IMR-90 (cell line): ENCODE results near the gene PGS1. TPM values are rescaled to one million over a fixed set of nuclear protein-coding genes. Genes with fewer than 3 reads are reported as not detected.

Experiments
- ATAC-seq: fragments of 200-7000 bp; cut with Tn5 transposase; 2 replicates; pipeline ENCODE4 v1.9.1; 2020; ENCODE audit warnings: low read depth, mild to moderate bottlenecking, moderate library complexity
- BruUV-seq: library from RNA; stranded (reverse); fragments of 400-500 nt; replicated peaks from 2 replicates; lab custom pipeline; 2021; lab: Mats Ljungman, UMichigan
- CTCF ChIA-PET: fragments of 300-600 bp; formaldehyde crosslinking; extraction: SDS; loops from one replicate; lab custom pipeline; 2021; ENCODE audit warnings: antibody characterized with exemption; lab: Yijun Ruan, JAX
- POLR2A ChIA-PET: fragments of 300-600 bp; sonication (Branson Sonifier 250); formaldehyde crosslinking; loops from one replicate; lab custom pipeline; 2022; ENCODE audit warnings: antibody characterized with exemption; ENCODE audit not compliant: unreplicated experiment; lab: Charles Lee
- DNase-seq: peaks from one replicate; pipeline ENCODE4 v3.0.0; 2013
- H2AFZ ChIP-seq: replicated peaks from 2 replicates; pipeline ENCODE3; 2013; ENCODE audit warnings: low read length, mild to moderate bottlenecking; ENCODE audit not compliant: poor library complexity
- H2AK5ac ChIP-seq: 2 replicates; pipeline ENCODE4 v1.6.1; 2013; ENCODE audit warnings: low read depth, low read length, inconsistent platforms
- H2AK9ac ChIP-seq: replicated peaks from 2 replicates; pipeline ENCODE3; 2013; ENCODE audit warnings: mild to moderate bottlenecking, low read depth, low read length, moderate library complexity; ENCODE audit not compliant: poor library complexity
- H2BK120ac ChIP-seq: 2 replicates; pipeline ENCODE4 v1.6.1; 2013; ENCODE audit warnings: low read depth, low read length, inconsistent platforms
- H2BK15ac ChIP-seq: 3 replicates; pipeline ENCODE4 v1.6.1; 2013; ENCODE audit warnings: low read depth, low read length, inconsistent platforms
- H2BK20ac ChIP-seq: 2 replicates; pipeline ENCODE4 v1.6.1; 2013; ENCODE audit warnings: low read depth, mild to moderate bottlenecking, inconsistent platforms, low read length, moderate library complexity
- H2BK5ac ChIP-seq: 2 replicates; pipeline ENCODE4 v1.6.1; 2013; ENCODE audit warnings: mild to moderate bottlenecking, low read depth, low read length, inconsistent platforms; ENCODE audit not compliant: poor library complexity, severe bottlenecking
- H3K14ac ChIP-seq: replicated peaks from 2 replicates; pipeline ENCODE4 v1.6.1; 2013; ENCODE audit warnings: low read depth, low read length, inconsistent platforms
- H3K18ac ChIP-seq: 2 replicates; pipeline ENCODE4 v1.6.1; 2013; ENCODE audit warnings: low read depth, low read length, control low read depth
- H3K23ac ChIP-seq: 2 replicates; pipeline ENCODE4 v1.6.1; 2013; ENCODE audit warnings: low read depth, low read length, inconsistent platforms
- H3K27ac ChIP-seq: 2 replicates; pipeline ENCODE4 v1.5.1; 2013; ENCODE audit warnings: mild to moderate bottlenecking, control low read depth, low read length; ENCODE audit not compliant: insufficient read depth
- H3K27me3 ChIP-seq: 2 replicates; pipeline ENCODE4 v1.6.1; 2013; ENCODE audit warnings: low read length; ENCODE audit not compliant: control insufficient read depth, insufficient read depth
- H3K36me3 ChIP-seq: 2 replicates; pipeline ENCODE4 v1.6.1; 2013; ENCODE audit warnings: low read length, mixed read lengths; ENCODE audit not compliant: control insufficient read depth, insufficient read depth
- H3K4ac ChIP-seq: 2 replicates; pipeline ENCODE4 v1.6.1; 2013; ENCODE audit warnings: low read depth, low read length, inconsistent platforms
- H3K4me1 ChIP-seq: 2 replicates; pipeline ENCODE4 v1.6.1; 2013; ENCODE audit warnings: low read length, mixed read lengths; ENCODE audit not compliant: control insufficient read depth, insufficient read depth
- H3K4me2 ChIP-seq: 2 replicates; pipeline ENCODE4 v1.6.1; 2013; ENCODE audit warnings: low read depth, mild to moderate bottlenecking, control low read depth, low read length, moderate library complexity
- H3K4me3 ChIP-seq: 2 replicates; pipeline ENCODE4 v1.5.1; 2013; ENCODE audit warnings: low read depth, mild to moderate bottlenecking, control low read depth, low read length, moderate library complexity; ENCODE audit not compliant: insufficient read depth
- H3K56ac ChIP-seq: 2 replicates; pipeline ENCODE4 v1.6.1; 2013; ENCODE audit warnings: low read length, inconsistent platforms; ENCODE audit not compliant: insufficient read depth; ENCODE audit errors: extremely low read depth
- H3K79me1 ChIP-seq, 2 experiments: 2 replicates each; pipeline ENCODE4 v1.6.1; 2013; ENCODE audit warnings: low read length in 2 of 2, inconsistent platforms in 1 of 2, low read depth in 1 of 2
- H3K9ac ChIP-seq: 2 replicates; pipeline ENCODE4 v1.6.1; 2013; ENCODE audit warnings: low read depth, low read length, control low read depth
- H3K9me1 ChIP-seq: 2 replicates; pipeline ENCODE4 v1.6.1; 2013; ENCODE audit warnings: low read length, inconsistent platforms; ENCODE audit not compliant: insufficient read depth
- H3K9me3 ChIP-seq: 2 replicates; pipeline ENCODE4 v1.6.1; 2013; ENCODE audit warnings: low read length; ENCODE audit not compliant: control insufficient read depth, insufficient read depth
- H4K20me1 ChIP-seq: 2 replicates; pipeline ENCODE4 v1.6.1; 2013; ENCODE audit warnings: low read length, inconsistent platforms; ENCODE audit not compliant: insufficient read depth
- H4K5ac ChIP-seq: 2 replicates; pipeline ENCODE4 v1.6.1; 2013; ENCODE audit warnings: mild to moderate bottlenecking, low read depth, low read length, control low read depth
- H4K8ac ChIP-seq, 2 experiments: 2 replicates each; pipeline ENCODE4 v1.6.1; 2013; ENCODE audit warnings: low read depth in 2 of 2, low read length in 2 of 2, control low read depth in 1 of 2, inconsistent platforms in 1 of 2
- H4K91ac ChIP-seq: 2 replicates; pipeline ENCODE4 v1.6.1; 2013; ENCODE audit warnings: low read depth, low read length, inconsistent platforms; ENCODE audit not compliant: insufficient read depth
- BHLHE40 ChIP-seq: fragments of 150-350 bp; IDR thresholded peaks from 2 replicates; pipeline ENCODE4 v1.6.1; 2016; ENCODE audit warnings: mild to moderate bottlenecking, low read depth, low read length
- CEBPB ChIP-seq: IDR thresholded peaks from 2 replicates; pipeline ENCODE4 v1.6.1; 2012; ENCODE audit warnings: low read depth, low read length, improper control_type of control experiment
- CHD1 ChIP-seq: IDR thresholded peaks from 2 replicates; pipeline ENCODE4 v1.6.1; 2012; ENCODE audit warnings: low read depth, low read length, improper control_type of control experiment
- FOS ChIP-seq: fragments of 150-350 bp; IDR thresholded peaks from 2 replicates; pipeline ENCODE4 v1.6.1; 2016; ENCODE audit warnings: low read depth, low read length
- MAFK ChIP-seq: IDR thresholded peaks from 2 replicates; pipeline ENCODE4 v1.6.1; 2012; ENCODE audit warnings: low read depth, low read length, improper control_type of control experiment
- MAZ ChIP-seq: IDR thresholded peaks from 2 replicates; pipeline ENCODE4 v1.6.1; 2012; ENCODE audit warnings: low read depth, mild to moderate bottlenecking, low read length, improper control_type of control experiment, moderate library complexity, borderline replicate concordance
- MXI1 ChIP-seq: IDR thresholded peaks from 2 replicates; pipeline ENCODE4 v1.6.1; 2012; ENCODE audit warnings: low read depth, mild to moderate bottlenecking, low read length, moderate library complexity, borderline replicate concordance
- NFE2L2 ChIP-seq: fragments of 150-350 bp; IDR thresholded peaks from 2 replicates; pipeline ENCODE4 v1.6.1; 2016; ENCODE audit warnings: low read depth, mild to moderate bottlenecking, low read length
- POLR2A ChIP-seq: IDR thresholded peaks from 2 replicates; pipeline ENCODE4 v1.6.1; 2012; ENCODE audit warnings: mild to moderate bottlenecking, low read depth, low read length
- RAD21 ChIP-seq: IDR thresholded peaks from 2 replicates; pipeline ENCODE4 v1.6.1; 2012; ENCODE audit warnings: low read length, improper control_type of control experiment
- RCOR1 ChIP-seq: IDR thresholded peaks from 2 replicates; pipeline ENCODE4 v1.6.1; 2012; ENCODE audit warnings: mild to moderate bottlenecking, low read length, improper control_type of control experiment; ENCODE audit not compliant: insufficient replicate concordance
- RFX5 ChIP-seq: IDR thresholded peaks from 2 replicates; pipeline ENCODE4 v1.8.0; 2012; ENCODE audit warnings: low read depth, mild to moderate bottlenecking, low read length, moderate library complexity
- SMC3 ChIP-seq: fragments of 150-350 bp; IDR thresholded peaks from 2 replicates; pipeline ENCODE4 v1.6.1; 2016; ENCODE audit warnings: low read depth, mild to moderate bottlenecking, antibody characterized with exemption, low read length, moderate library complexity
- WGBS, 2 experiments: methylation state at CpG; one replicate each; pipeline versions ENCODE4 v1.1.5 to v1.1.7; 2013; ENCODE audit warnings: missing lambda C conversion rate in 2 of 2; ENCODE audit not compliant: insufficient read length in 1 of 2; ENCODE audit errors: extremely low coverage in 2 of 2; 5-methylcytosine and 5-hydroxymethylcytosine counted together
- dilution Hi-C: fragments of 300-500 bp; cut with HindIII; formaldehyde crosslinking; loops from one replicate; pipeline ENCODE4 v1.14.3; 2018; ENCODE audit warnings: low sequenced_read_pairs; ENCODE audit not compliant: unreplicated experiment
- in situ Hi-C: fragments of 300-500 bp; cut with MboI; formaldehyde crosslinking; loops from 3 replicates; pipeline ENCODE4 v1.14.3; 2019; ENCODE audit warnings: low sequenced_read_pairs, inconsistent platforms, mixed read lengths
- intact Hi-C: fragments of 100-400 bp; cut with micrococcal nuclease; formaldehyde crosslinking; loops from 2 replicates; pipeline ENCODE4 v1.10.0; 2022
- polyA plus RNA-seq, 3 experiments: library from polyadenylated mRNA; depleted of rRNA; stranded (reverse); fragments of >200 nt; gene quantifications; 2 replicates each; pipeline ENCODE4 v1.2.3, GENCODE V29; 2012; ENCODE audit warnings: low replicate concordance in 1 of 3
- total RNA-seq: library from RNA; depleted of rRNA; stranded (reverse); fragments of >200 nt; gene quantifications from 2 replicates; pipeline ENCODE4 v1.2.3, GENCODE V29; 2012
- TF ChIP-seq, protein P1 (sequence below): conservative IDR thresholded peaks from 2 replicates; pipeline ENCODE4 v1.5.1; 2012; ENCODE audit warnings: mild to moderate bottlenecking, low read depth, low read length, improper control_type of control experiment
- TF ChIP-seq, protein P2 (sequence below): fragments of 150-350 bp; IDR thresholded peaks from 2 replicates; pipeline ENCODE4 v1.6.1; 2017; ENCODE audit warnings: mild to moderate bottlenecking, antibody characterized with exemption, low read length, low read depth

PGS1 gene
- total and polyA plus RNA-seq, 2 of the 4 experiments (the other 2 are of a cell fraction): 18.5 to 43.2 TPM

DNA sequence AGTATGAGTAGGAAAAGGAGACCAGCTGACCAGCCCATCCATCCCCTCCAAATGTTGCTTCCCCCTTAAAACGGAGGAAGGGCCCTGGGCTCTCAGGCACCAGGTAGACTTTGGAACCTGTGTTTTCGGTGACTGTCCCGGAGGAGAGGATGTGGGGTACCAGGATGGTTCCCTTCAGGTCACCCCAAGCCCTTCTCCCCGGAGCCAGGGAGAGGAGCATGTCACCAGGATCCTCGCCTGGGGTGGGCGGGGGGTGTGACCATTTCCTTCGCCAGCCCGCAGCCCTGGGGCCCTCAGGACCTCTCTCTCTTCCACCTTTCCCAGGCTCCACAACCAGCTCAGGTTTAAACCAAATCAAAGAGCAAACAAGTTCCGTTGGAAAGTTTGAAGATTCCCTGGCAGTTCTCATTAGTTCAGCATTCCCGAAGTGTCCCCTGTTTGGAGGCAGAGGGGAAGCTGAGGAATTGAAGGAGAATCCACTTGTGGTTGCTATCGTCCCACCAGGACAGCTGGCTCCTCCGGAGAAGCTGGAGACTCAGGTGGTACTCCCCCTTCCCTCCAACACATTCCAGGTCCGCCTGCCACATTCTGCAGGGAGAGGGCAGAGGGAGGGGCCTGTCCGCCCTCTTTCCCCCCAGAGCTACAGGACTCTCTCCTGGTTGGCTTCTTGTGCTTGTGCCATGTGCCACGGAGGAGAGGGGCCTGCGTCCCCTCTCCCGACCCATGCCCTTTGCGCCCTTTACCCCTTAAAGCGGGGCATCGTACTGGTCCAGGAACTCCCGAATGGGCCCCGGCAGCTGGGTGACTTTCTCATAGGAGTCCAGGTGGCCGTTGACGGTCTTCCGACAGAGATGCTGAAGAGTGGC is 20.5 kb upstream of the PGS1 start:
- peak overlapping the region; percentile 26 for H3K56ac ChIP-seq
- peak overlapping the region; percentile 97 for H3K9ac ChIP-seq
- ChIA-PET POLR2A (no interaction called here), CTCF (interaction anchor here (1.2 kb wide), 1 partner anchor 69 kb away, joined by 5 read pairs; no protein-coding TSS in a partner anchor)
- H3K79me1 ChIP-seq: peaks cover 5 to 43% of the 10 kb centered on the region in 2 experiments; a peak in 2 of 4 replicates
- peaks cover 23% of the 10 kb centered on the region for H3K4me1 ChIP-seq
- no peaks in the 10 kb centered on the region for H3K9me3 ChIP-seq
- H4K91ac ChIP-seq: peak overlapping the region; percentile 72
- peak overlapping the region; percentile 71 for H2BK5ac ChIP-seq
- H2AK9ac ChIP-seq: peak overlapping the region; percentile 96
- H3K4me2 ChIP-seq: peak overlapping the region; percentile 72
- H3K27me3 ChIP-seq: no peaks in the 10 kb centered on the region
- ATAC-seq: no peak
- peak overlapping the region; percentile 26; the same call in 1 of the 2 replicates for H2BK20ac ChIP-seq
- H4K20me1 ChIP-seq: peaks cover 54% of the 10 kb centered on the region
- peak overlapping the region; percentile 43 for H3K18ac ChIP-seq
- intact Hi-C loops: loop anchor here (2.0 kb wide), 1 partner anchor 15 kb away; no protein-coding TSS in a partner anchor
- H3K27ac ChIP-seq: peak overlapping the region; percentile 97
- peak overlapping the region; percentile 97 for H3K23ac ChIP-seq
- H3K4ac ChIP-seq: peak overlapping the region; percentile 75
- dilution Hi-C loops: no loop called here
- DNase-seq: no peak
- peak overlapping the region; percentile 88 for H3K14ac ChIP-seq
- H3K9me1 ChIP-seq: peaks cover 14% of the 10 kb centered on the region
- H4K5ac ChIP-seq: 0 out of 2 replicates have a peak overlapping the region, but pooled peaks have one; percentile 4
- peak overlapping the region; percentile 66 for H2AFZ ChIP-seq
- H3K4me3 ChIP-seq: peak overlapping the region; percentile 94
- whole genome bisulfite sequencing, 2 experiments: no CpG with 5 or more reads among the region's 25 CpGs
- peak overlapping the region; percentile 85; the same call in 2 of the 3 replicates for H2BK15ac ChIP-seq
- peak overlapping the region; percentile 41 for H2AK5ac ChIP-seq
- H3K36me3 ChIP-seq: peaks cover 33% of the 10 kb centered on the region
- in situ Hi-C loops: loop anchor here (5.0 kb wide), 1 partner anchor 66 kb away; no protein-coding TSS in a partner anchor
- no TSS peak for BruUV-seq
- H2BK120ac ChIP-seq: peak overlapping the region; percentile 65; the same call in 1 of the 2 replicates
- peak overlapping the region in 1 of 2 experiments; percentile 29; a peak in 1 of 4 replicates for H4K8ac ChIP-seq
- TF ChIP-seq FOS: no peak
- TF ChIP-seq CHD1: no peak; the same call in 1 of the 2 replicates
- no peak for TF ChIP-seq RFX5
- no peak for TF ChIP-seq BHLHE40
- TF ChIP-seq NFE2L2: no peak
- TF ChIP-seq, protein P1, sequence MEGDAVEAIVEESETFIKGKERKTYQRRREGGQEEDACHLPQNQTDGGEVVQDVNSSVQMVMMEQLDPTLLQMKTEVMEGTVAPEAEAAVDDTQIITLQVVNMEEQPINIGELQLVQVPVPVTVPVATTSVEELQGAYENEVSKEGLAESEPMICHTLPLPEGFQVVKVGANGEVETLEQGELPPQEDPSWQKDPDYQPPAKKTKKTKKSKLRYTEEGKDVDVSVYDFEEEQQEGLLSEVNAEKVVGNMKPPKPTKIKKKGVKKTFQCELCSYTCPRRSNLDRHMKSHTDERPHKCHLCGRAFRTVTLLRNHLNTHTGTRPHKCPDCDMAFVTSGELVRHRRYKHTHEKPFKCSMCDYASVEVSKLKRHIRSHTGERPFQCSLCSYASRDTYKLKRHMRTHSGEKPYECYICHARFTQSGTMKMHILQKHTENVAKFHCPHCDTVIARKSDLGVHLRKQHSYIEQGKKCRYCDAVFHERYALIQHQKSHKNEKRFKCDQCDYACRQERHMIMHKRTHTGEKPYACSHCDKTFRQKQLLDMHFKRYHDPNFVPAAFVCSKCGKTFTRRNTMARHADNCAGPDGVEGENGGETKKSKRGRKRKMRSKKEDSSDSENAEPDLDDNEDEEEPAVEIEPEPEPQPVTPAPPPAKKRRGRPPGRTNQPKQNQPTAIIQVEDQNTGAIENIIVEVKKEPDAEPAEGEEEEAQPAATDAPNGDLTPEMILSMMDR: no peak
- TF ChIP-seq, protein P2, sequence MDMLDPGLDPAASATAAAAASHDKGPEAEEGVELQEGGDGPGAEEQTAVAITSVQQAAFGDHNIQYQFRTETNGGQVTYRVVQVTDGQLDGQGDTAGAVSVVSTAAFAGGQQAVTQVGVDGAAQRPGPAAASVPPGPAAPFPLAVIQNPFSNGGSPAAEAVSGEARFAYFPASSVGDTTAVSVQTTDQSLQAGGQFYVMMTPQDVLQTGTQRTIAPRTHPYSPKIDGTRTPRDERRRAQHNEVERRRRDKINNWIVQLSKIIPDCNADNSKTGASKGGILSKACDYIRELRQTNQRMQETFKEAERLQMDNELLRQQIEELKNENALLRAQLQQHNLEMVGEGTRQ: no peak; the same call in 1 of the 2 replicates
- TF ChIP-seq RAD21: no peak
- TF ChIP-seq MAZ: no peak
- no peak for TF ChIP-seq SMC3
- no peak for TF ChIP-seq MAFK
- TF ChIP-seq RCOR1: no peak
- no peak for TF ChIP-seq CEBPB
- TF ChIP-seq POLR2A: no peak; the same call in 1 of the 2 replicates
- TF ChIP-seq MXI1: no peak
